HepG2 (cell line): ENCODE results near the gene CMPK2. TPM values are rescaled to one million over a fixed set of nuclear protein-coding genes. Genes with fewer than 3 reads are reported as not detected.
A peak's percentile ranks its signal among the peaks of the same experiment; 100 is the strongest.

Experiments used
- ARNT ChIP-seq: fragments of 450-650 bp; IDR thresholded peaks from 2 replicates; pipeline ENCODE4 v1.6.1; 2017
- CCDC6 ChIP-seq: sonication (generic); formaldehyde crosslinking; IDR thresholded peaks from 2 replicates; pipeline ENCODE4 v1.8.1; 2022; ENCODE audit warnings: mild to moderate bottlenecking, missing genetic modification reagents, moderate library complexity
- KLF15 ChIP-seq: sonication (generic); formaldehyde crosslinking; IDR thresholded peaks from 2 replicates; pipeline ENCODE4 v1.8.1; 2023; ENCODE audit warnings: borderline replicate concordance, mild to moderate bottlenecking, inconsistent platforms, missing genetic modification reagents, mixed read lengths
- LCORL ChIP-seq, 2 experiments: fragments of 450-650 bp in 1 of 2; sonication (generic) in 1 of 2; formaldehyde crosslinking in 1 of 2; IDR thresholded peaks; 2 replicates each; pipeline versions ENCODE4 v1.5.0 to v1.6.1; 2017 to 2020; ENCODE audit warnings: antibody characterized with exemption in 1 of 2, missing genetic modification reagents in 1 of 2
- NR2F1 ChIP-seq, 2 experiments: fragments of 450-650 bp in 1 of 2; formaldehyde crosslinking in 1 of 2; IDR thresholded peaks; 2 replicates each; pipeline versions ENCODE4 v1.5.0 to v1.6.1; 2016 to 2020; ENCODE audit warnings: mild to moderate bottlenecking in 1 of 2, missing compliant biosample characterization in 1 of 2, missing genetic modification reagents in 1 of 2, moderate library complexity in 1 of 2
- NRL ChIP-seq: sonication (generic); formaldehyde crosslinking; IDR thresholded peaks from 2 replicates; pipeline ENCODE4 v1.5.0; 2020; ENCODE audit warnings: missing genetic modification reagents, mild to moderate bottlenecking, moderate library complexity, borderline replicate concordance
- ZFP37 ChIP-seq: sonication (generic); formaldehyde crosslinking; IDR thresholded peaks from 2 replicates; pipeline ENCODE4 v1.4.0; 2020; ENCODE audit warnings: missing genetic modification reagents, borderline replicate concordance
- ZIK1 ChIP-seq: sonication (generic); formaldehyde crosslinking; IDR thresholded peaks from 2 replicates; pipeline ENCODE4 v1.5.0; 2020; ENCODE audit warnings: mild to moderate bottlenecking, low read depth, missing genetic modification reagents, borderline replicate concordance
- ZNF552 ChIP-seq: sonication (generic); formaldehyde crosslinking; IDR thresholded peaks from 2 replicates; pipeline ENCODE4 v1.9.0; 2022; ENCODE audit warnings: missing genetic modification reagents, mild to moderate bottlenecking, borderline replicate concordance
- ZNF766 ChIP-seq: sonication (generic); formaldehyde crosslinking; IDR thresholded peaks from 2 replicates; pipeline ENCODE4 v1.5.0; 2020; ENCODE audit warnings: missing genetic modification reagents, borderline replicate concordance
- ZNF773 ChIP-seq: sonication (generic); formaldehyde crosslinking; IDR thresholded peaks from 2 replicates; pipeline ENCODE4 v1.4.0; 2020; ENCODE audit warnings: missing genetic modification reagents, borderline replicate concordance
- ZNF839 ChIP-seq: sonication (generic); formaldehyde crosslinking; IDR thresholded peaks from 2 replicates; pipeline ENCODE4 v1.4.0; 2020; ENCODE audit warnings: missing genetic modification reagents, mild to moderate bottlenecking, borderline replicate concordance
- ZSCAN30 ChIP-seq: sonication (generic); formaldehyde crosslinking; IDR thresholded peaks from 2 replicates; pipeline ENCODE4 v1.5.0; 2020; ENCODE audit warnings: mild to moderate bottlenecking, missing genetic modification reagents
- polyA plus RNA-seq, 8 experiments: library from polyadenylated mRNA; depleted of rRNA in 3 of 8; stranded (reverse) in 7 of 8; unstranded in 1 of 8; fragments of >200 nt; fragmentation: Illumina TruSeq in 4 of 8; extraction: Trizol in 4 of 8; gene quantifications; 2 replicates each; pipeline versions ENCODE4 v1.2.1 to v1.2.3, GENCODE V29; 2011 to 2016; ENCODE audit warnings: low read depth in 4 of 8, missing spikeins in 1 of 8, mixed read lengths in 1 of 8; ENCODE audit not compliant: insufficient read depth in 1 of 8
- total RNA-seq, 5 experiments: library from RNA; depleted of rRNA; stranded (reverse); fragments of >200 nt; fragmentation: Illumina TruSeq; extraction: Trizol; gene quantifications; 2 replicates each; pipeline ENCODE4 v1.2.3, GENCODE V29; 2016; ENCODE audit warnings: low read depth in 1 of 5
- TF ChIP-seq, protein P1 (sequence below): IDR thresholded peaks from 2 replicates; pipeline ENCODE4 v1.6.1; 2016; ENCODE audit warnings: low read depth, missing genetic modification reagents, missing compliant biosample characterization
- TF ChIP-seq, protein P2 (sequence below): sonication (generic); formaldehyde crosslinking; IDR thresholded peaks from 2 replicates; pipeline ENCODE4 v1.9.0; 2021; ENCODE audit warnings: missing genetic modification reagents, borderline replicate concordance
- TF ChIP-seq, protein P3 (sequence below): sonication (generic); formaldehyde crosslinking; IDR thresholded peaks from 2 replicates; pipeline ENCODE4 v1.5.0; 2020; ENCODE audit warnings: missing genetic modification reagents
- TF ChIP-seq, protein P4 (sequence below): sonication (generic); formaldehyde crosslinking; IDR thresholded peaks from 2 replicates; pipeline ENCODE4 v1.5.1; 2020; ENCODE audit warnings: mild to moderate bottlenecking, moderate library complexity, missing genetic modification reagents

The CMPK2 gene
- total and polyA plus RNA-seq, 2 of the 13 experiments (the other 11 are each of a cell fraction or from before 2014, with no cell fraction given): 0.04 to 1.0 TPM

DNA sequence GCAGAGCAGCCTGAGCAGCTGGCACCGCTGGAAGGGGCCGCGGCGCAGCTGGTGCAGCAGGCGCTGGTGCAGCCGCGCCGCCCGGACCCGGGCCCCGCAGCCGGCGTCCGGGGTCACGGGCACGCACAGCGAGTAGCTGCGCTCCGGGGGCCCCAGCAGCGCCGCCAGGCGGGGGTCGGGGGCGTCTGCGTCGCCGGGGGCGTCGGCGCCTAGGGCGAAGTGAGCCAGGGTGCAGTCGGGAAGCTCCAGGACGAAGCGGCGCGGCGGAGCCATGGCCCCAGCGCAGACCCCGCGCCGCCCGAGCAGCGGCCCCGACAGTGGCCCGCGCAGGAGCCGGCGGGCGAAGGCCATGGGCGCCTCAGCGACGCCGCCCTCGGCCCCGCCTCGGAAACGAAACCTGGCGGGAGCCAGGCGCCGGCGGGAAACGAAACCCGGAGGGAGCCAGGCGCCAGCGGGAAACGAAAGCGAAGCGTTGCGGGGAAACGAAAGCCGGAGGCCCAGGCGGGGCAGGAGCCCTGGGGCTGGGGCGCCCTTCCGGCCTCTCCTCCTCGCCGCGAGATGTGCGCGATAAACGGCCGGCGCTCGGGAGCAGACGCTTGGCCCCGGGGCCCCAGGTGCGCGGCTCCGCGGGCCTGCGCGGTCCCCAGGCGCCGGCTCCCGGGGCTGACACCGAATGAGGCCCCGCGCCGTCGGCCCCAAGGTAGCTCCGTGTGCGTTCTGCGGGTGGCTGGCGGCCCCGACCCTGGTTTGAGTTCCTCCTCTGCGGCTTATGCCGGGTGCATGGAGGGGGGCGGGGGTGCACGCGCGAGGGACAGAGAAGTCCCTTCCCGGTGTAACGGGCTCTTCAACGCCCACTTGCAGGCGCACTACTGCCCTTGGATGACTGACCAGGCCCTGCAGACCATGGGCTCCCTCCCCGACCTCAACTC lies at the start of gene CMPK2 (continued):
- TF ChIP-seq, protein P1, sequence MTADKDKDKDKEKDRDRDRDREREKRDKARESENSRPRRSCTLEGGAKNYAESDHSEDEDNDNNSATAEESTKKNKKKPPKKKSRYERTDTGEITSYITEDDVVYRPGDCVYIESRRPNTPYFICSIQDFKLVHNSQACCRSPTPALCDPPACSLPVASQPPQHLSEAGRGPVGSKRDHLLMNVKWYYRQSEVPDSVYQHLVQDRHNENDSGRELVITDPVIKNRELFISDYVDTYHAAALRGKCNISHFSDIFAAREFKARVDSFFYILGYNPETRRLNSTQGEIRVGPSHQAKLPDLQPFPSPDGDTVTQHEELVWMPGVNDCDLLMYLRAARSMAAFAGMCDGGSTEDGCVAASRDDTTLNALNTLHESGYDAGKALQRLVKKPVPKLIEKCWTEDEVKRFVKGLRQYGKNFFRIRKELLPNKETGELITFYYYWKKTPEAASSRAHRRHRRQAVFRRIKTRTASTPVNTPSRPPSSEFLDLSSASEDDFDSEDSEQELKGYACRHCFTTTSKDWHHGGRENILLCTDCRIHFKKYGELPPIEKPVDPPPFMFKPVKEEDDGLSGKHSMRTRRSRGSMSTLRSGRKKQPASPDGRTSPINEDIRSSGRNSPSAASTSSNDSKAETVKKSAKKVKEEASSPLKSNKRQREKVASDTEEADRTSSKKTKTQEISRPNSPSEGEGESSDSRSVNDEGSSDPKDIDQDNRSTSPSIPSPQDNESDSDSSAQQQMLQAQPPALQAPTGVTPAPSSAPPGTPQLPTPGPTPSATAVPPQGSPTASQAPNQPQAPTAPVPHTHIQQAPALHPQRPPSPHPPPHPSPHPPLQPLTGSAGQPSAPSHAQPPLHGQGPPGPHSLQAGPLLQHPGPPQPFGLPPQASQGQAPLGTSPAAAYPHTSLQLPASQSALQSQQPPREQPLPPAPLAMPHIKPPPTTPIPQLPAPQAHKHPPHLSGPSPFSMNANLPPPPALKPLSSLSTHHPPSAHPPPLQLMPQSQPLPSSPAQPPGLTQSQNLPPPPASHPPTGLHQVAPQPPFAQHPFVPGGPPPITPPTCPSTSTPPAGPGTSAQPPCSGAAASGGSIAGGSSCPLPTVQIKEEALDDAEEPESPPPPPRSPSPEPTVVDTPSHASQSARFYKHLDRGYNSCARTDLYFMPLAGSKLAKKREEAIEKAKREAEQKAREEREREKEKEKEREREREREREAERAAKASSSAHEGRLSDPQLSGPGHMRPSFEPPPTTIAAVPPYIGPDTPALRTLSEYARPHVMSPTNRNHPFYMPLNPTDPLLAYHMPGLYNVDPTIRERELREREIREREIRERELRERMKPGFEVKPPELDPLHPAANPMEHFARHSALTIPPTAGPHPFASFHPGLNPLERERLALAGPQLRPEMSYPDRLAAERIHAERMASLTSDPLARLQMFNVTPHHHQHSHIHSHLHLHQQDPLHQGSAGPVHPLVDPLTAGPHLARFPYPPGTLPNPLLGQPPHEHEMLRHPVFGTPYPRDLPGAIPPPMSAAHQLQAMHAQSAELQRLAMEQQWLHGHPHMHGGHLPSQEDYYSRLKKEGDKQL (CRISPR knock-in tag): no peak
- TF ChIP-seq CCDC6 (CRISPR knock-in tag) (no peak; the same call in 1 of the 2 replicates), ZNF839 (CRISPR knock-in tag) (no peak), NRL (CRISPR knock-in tag) (no peak), ZNF766 (peak; percentile 94; the same call in 1 of the 2 replicates), LCORL (IDR thresholded peaks at IDR 0.05) (no peak), LCORL (CRISPR knock-in tag; IDR thresholded peaks at IDR 0.05) (no peak), NR2F1 (CRISPR knock-in tag; IDR thresholded peaks at IDR 0.05) (no peak), ZIK1 (CRISPR knock-in tag) (no peak; the same call in 1 of the 2 replicates), ZNF773 (CRISPR knock-in tag) (peak; percentile 9; the same call in 1 of the 2 replicates), KLF15 (peak; percentile 87; the same call in 1 of the 2 replicates), ZNF552 (CRISPR knock-in tag) (no peak), ARNT (no peak), ZSCAN30 (no peak), ZFP37 (CRISPR knock-in tag) (no peak)
- TF ChIP-seq, protein P2, sequence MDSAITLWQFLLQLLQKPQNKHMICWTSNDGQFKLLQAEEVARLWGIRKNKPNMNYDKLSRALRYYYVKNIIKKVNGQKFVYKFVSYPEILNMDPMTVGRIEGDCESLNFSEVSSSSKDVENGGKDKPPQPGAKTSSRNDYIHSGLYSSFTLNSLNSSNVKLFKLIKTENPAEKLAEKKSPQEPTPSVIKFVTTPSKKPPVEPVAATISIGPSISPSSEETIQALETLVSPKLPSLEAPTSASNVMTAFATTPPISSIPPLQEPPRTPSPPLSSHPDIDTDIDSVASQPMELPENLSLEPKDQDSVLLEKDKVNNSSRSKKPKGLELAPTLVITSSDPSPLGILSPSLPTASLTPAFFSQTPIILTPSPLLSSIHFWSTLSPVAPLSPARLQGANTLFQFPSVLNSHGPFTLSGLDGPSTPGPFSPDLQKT (CRISPR knock-in tag): no peak
- TF ChIP-seq, protein P3, sequence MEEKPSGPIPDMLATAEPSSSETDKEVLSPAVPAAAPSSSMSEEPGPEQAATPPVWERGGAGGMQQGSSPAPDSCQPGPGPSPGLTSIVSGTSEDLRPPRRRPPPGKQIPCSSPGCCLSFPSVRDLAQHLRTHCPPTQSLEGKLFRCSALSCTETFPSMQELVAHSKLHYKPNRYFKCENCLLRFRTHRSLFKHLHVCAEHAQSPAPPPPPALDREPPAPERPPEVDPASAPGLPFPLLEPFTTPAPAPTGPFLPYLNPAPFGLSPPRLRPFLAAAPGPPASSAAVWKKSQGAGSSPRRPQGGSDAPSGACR (CRISPR knock-in tag): 0 out of 2 replicates have a peak, but pooled peaks have one; percentile 38
- TF ChIP-seq, protein P4, sequence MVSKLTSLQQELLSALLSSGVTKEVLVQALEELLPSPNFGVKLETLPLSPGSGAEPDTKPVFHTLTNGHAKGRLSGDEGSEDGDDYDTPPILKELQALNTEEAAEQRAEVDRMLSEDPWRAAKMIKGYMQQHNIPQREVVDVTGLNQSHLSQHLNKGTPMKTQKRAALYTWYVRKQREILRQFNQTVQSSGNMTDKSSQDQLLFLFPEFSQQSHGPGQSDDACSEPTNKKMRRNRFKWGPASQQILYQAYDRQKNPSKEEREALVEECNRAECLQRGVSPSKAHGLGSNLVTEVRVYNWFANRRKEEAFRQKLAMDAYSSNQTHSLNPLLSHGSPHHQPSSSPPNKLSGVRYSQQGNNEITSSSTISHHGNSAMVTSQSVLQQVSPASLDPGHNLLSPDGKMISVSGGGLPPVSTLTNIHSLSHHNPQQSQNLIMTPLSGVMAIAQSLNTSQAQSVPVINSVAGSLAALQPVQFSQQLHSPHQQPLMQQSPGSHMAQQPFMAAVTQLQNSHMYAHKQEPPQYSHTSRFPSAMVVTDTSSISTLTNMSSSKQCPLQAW (CRISPR knock-in tag): no peak
